Sigmoid colon (tissue), 3 donors: ENCODE data around the gene PPP2R2C.

Experiments
- CTCF ChIP-seq, 4 experiments: fragments of 450-650 bp in 3 of 4; fragments of 200-600 bp in 1 of 4; IDR thresholded peaks; one replicate each; pipeline ENCODE4 v1.5.1; 2016 to 2019; ENCODE audit warnings: antibody characterized with exemption in 4 of 4, mild to moderate bottlenecking in 3 of 4, moderate library complexity in 2 of 4
- POLR2A ChIP-seq, 2 donors: fragments of 450-650 bp; IDR thresholded peaks; one replicate each; pipeline ENCODE4 v1.6.1; 2016; ENCODE audit warnings: antibody characterized with exemption in 2 of 2, mild to moderate bottlenecking in 2 of 2, moderate library complexity in 2 of 2

DNA sequence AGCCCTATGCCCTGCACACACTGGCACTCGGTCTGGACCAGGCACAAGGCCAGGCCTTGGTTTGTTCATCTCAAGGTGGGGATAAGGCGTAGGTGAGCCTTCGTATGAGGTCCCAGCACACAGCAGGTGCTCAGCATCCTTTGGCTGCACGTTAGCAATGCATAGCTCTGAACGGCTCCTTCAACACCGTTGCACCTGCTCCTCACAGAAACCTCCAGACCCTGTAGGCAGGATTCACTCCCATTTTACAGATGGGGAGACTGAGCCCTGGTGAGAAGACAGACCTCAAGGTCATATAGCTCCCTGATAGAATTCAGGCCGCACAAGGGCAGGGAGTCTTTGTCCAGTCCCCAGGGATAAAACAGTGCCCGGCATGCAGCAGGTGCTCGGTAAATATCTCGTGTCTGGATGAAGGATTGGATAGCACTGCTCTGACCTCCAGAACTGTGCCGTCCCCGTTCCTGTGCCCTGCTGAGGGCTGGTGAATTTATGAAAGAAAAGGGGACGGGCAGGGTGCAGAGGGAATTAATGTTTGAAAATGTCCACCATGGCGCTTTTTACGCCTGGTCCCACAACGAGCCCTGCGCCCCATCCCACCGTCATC is 2.4 kb downstream of the PPP2R2C start:
- TF ChIP-seq POLR2A (IDR thresholded peaks at IDR 0.05) (no peak), CTCF (IDR thresholded peaks at IDR 0.05) (no peak)
